ENCODE results near the gene CDX1. TPM values are rescaled to one million over a fixed set of nuclear protein-coding genes. Genes with fewer than 3 reads are reported as not detected.

The CDX1 gene
- not detected in 2 replicates for total RNA-seq (2014; rRNA removed)
- not detected for polyA plus RNA-seq (2012)

GRCh38 chr5:150166650-150167511 lies at the start of gene CDX1:
Gene CDX1, plus strand, starts transcription at chr5:150166778. Its CDS starts 99 bp downstream, at chr5:150166877.
- no peak for DNase-seq (ENCODE audit: low read depth)

- DNase-seq (ENCODE audit: low read depth), result no peak
Observed at GRCh38 chr5:150117945-150118560, 48.5 kb upstream of the CDX1 start.

GRCh38 chr5:150118561-150119229 lies 47.9 kb upstream of the CDX1 start:
- DNase-seq (ENCODE audit: low read depth), result no peak

GRCh38 chr5:150119421-150120061 lies 47.0 kb upstream of the CDX1 start:
- DNase-seq (ENCODE audit: low read depth), result no peak

GRCh38 chr5:150120062-150120441 lies 46.5 kb upstream of the CDX1 start:
- DNase-seq (ENCODE audit: low read depth), result no peak

- DNase-seq (ENCODE audit: low read depth), result no peak
Observed at GRCh38 chr5:150120617-150121447, 45.7 kb upstream of the CDX1 start.

- DNase-seq (ENCODE audit: low read depth), result no peak
Observed at GRCh38 chr5:150121448-150122157, 45.0 kb upstream of the CDX1 start.

GRCh38 chr5:150122158-150122510 lies 44.4 kb upstream of the CDX1 start:
- DNase-seq (ENCODE audit: low read depth), result peak; percentile 31

GRCh38 chr5:150122536-150123481 lies 43.8 kb upstream of the CDX1 start:
- DNase-seq (ENCODE audit: low read depth), result no peak

GRCh38 chr5:150123542-150123941 lies 43.0 kb upstream of the CDX1 start:
- DNase-seq (ENCODE audit: low read depth), result no peak

GRCh38 chr5:150124111-150124557 lies 42.4 kb upstream of the CDX1 start:
- no peak for DNase-seq (ENCODE audit: low read depth)

- no peak for DNase-seq (ENCODE audit: low read depth)
Observed at GRCh38 chr5:150124596-150124995, 42.0 kb upstream of the CDX1 start.

GRCh38 chr5:150125334-150125733 lies 41.2 kb upstream of the CDX1 start:
- no peak for DNase-seq (ENCODE audit: low read depth)

GRCh38 chr5:150126199-150126920 lies 40.2 kb upstream of the CDX1 start:
- no peak for DNase-seq (ENCODE audit: low read depth)

- DNase-seq (ENCODE audit: low read depth), result no peak
Observed at GRCh38 chr5:150126921-150127265, 39.7 kb upstream of the CDX1 start.

- DNase-seq (ENCODE audit: low read depth), result no peak
Observed at GRCh38 chr5:150129454-150129812, 37.1 kb upstream of the CDX1 start.

GRCh38 chr5:150129813-150130492 lies 36.6 kb upstream of the CDX1 start:
- peak; percentile 63 for DNase-seq (ENCODE audit: low read depth)

GRCh38 chr5:150130493-150130922 lies 36.1 kb upstream of the CDX1 start:
- no peak for DNase-seq (ENCODE audit: low read depth)

All from LHCN-M2 (cell line).